SU-DHL-6 (cell line): Measurements from ENCODE around the gene MCU.

Experiments
- H2AFZ ChIP-seq: fragments of 200-600 bp; sonication (generic); 2 replicates; pipeline ENCODE4 v1.6.1; 2014; ENCODE audit warnings: low read depth, mild to moderate bottlenecking, moderate library complexity, mixed read lengths, antibody characterized with exemption, low read length; ENCODE audit not compliant: severe bottlenecking
- H3F3A ChIP-seq: fragments of 200-600 bp; shearing (Covaris generic); 2 replicates; pipeline ENCODE4 v1.6.0; 2016; ENCODE audit warnings: antibody characterized with exemption, mild to moderate bottlenecking; ENCODE audit not compliant: insufficient read depth
- H3K27ac ChIP-seq: fragments of 200-600 bp; sonication (generic); 2 replicates; pipeline ENCODE4 v1.5.1; 2016; ENCODE audit warnings: low read depth, mild to moderate bottlenecking, low read length, moderate library complexity, mixed read lengths
- H3K27me3 ChIP-seq: fragments of 200-600 bp; sonication (generic), shearing (Covaris generic); 2 replicates; pipeline ENCODE4 v1.6.0; 2014; ENCODE audit warnings: mild to moderate bottlenecking, low read length
- H3K36me3 ChIP-seq: fragments of 200-600 bp; sonication (generic); 2 replicates; pipeline ENCODE4 v1.6.1; 2014; ENCODE audit warnings: mild to moderate bottlenecking, low read length, mixed read lengths
- H3K4me2 ChIP-seq: fragments of 300-600, 200-600 bp; shearing (Covaris generic), sonication (generic); 2 replicates; pipeline ENCODE4 v1.6.0; 2014; ENCODE audit warnings: low read length, low read depth, mild to moderate bottlenecking; ENCODE audit not compliant: poor library complexity, severe bottlenecking
- H3K4me3 ChIP-seq: fragments of 200-600 bp; sonication (generic); 2 replicates; pipeline ENCODE4 v1.5.1; 2014; ENCODE audit warnings: antibody characterized with exemption, low read length, mild to moderate bottlenecking, mixed read lengths; ENCODE audit not compliant: insufficient read depth, poor library complexity, severe bottlenecking
- H3K79me2 ChIP-seq: fragments of 200-600 bp; sonication (generic); 2 replicates; pipeline ENCODE4 v1.6.1; 2014; ENCODE audit warnings: mild to moderate bottlenecking, low read length, moderate library complexity; ENCODE audit not compliant: insufficient read depth
- H3K9ac ChIP-seq: fragments of 200-600 bp; sonication (generic); 2 replicates; pipeline ENCODE4 v1.7.0; 2014; ENCODE audit warnings: mild to moderate bottlenecking, low read length
- H3K9me2 ChIP-seq: fragments of 200-600 bp; sonication (generic); replicated peaks from 2 replicates; pipeline ENCODE4 v1.6.1; 2014; ENCODE audit warnings: low read length; ENCODE audit not compliant: insufficient read depth
- H3K9me3 ChIP-seq: fragments of 200-600 bp; sonication (generic); 2 replicates; pipeline ENCODE4 v1.6.1; 2014; ENCODE audit warnings: low read length, mixed read lengths; ENCODE audit not compliant: insufficient read depth
- H4K20me1 ChIP-seq: fragments of 200-600 bp; sonication (generic); 2 replicates; pipeline ENCODE4 v1.6.1; 2014; ENCODE audit warnings: low read depth, mild to moderate bottlenecking, antibody characterized with exemption, low read length, moderate library complexity, mixed read lengths
- EZH2phosphoT487 ChIP-seq: fragments of 200-600 bp; sonication (generic), shearing (Covaris generic); conservative IDR thresholded peaks from 2 replicates; pipeline ENCODE4 v1.6.1; 2018; ENCODE audit warnings: mild to moderate bottlenecking, antibody characterized with exemption, low read length, moderate library complexity, mixed read lengths
- TF ChIP-seq, protein P1 (sequence below): fragments of 200-600 bp; sonication (generic); IDR thresholded peaks from one replicate; pipeline ENCODE4 v1.5.1; 2017; ENCODE audit warnings: antibody characterized with exemption, mild to moderate bottlenecking, low read length, moderate library complexity; ENCODE audit not compliant: insufficient read depth, poor library complexity, severe bottlenecking

MCU gene

GRCh38 chr10:72720814-72721660, 29.1 kb downstream of the MCU start:
- no peak overlapping the region for H3K4me3 ChIP-seq
- H3K9me2 ChIP-seq: no peaks in the 10 kb centered on the region
- no peaks in the 10 kb centered on the region for H3F3A ChIP-seq
- H3K9ac ChIP-seq: no peak overlapping the region
- H3K4me2 ChIP-seq: no peak overlapping the region
- H4K20me1 ChIP-seq: no peaks in the 10 kb centered on the region
- H2AFZ ChIP-seq: no peak overlapping the region
- H3K79me2 ChIP-seq: no peaks in the 10 kb centered on the region
- no peaks in the 10 kb centered on the region for H3K27me3 ChIP-seq
- TF ChIP-seq, protein P1, sequence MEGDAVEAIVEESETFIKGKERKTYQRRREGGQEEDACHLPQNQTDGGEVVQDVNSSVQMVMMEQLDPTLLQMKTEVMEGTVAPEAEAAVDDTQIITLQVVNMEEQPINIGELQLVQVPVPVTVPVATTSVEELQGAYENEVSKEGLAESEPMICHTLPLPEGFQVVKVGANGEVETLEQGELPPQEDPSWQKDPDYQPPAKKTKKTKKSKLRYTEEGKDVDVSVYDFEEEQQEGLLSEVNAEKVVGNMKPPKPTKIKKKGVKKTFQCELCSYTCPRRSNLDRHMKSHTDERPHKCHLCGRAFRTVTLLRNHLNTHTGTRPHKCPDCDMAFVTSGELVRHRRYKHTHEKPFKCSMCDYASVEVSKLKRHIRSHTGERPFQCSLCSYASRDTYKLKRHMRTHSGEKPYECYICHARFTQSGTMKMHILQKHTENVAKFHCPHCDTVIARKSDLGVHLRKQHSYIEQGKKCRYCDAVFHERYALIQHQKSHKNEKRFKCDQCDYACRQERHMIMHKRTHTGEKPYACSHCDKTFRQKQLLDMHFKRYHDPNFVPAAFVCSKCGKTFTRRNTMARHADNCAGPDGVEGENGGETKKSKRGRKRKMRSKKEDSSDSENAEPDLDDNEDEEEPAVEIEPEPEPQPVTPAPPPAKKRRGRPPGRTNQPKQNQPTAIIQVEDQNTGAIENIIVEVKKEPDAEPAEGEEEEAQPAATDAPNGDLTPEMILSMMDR: no peak
- no peak for TF ChIP-seq EZH2phosphoT487
- H3K36me3 ChIP-seq: no peaks in the 10 kb centered on the region
- H3K27ac ChIP-seq: no peak overlapping the region
- H3K9me3 ChIP-seq: no peaks in the 10 kb centered on the region

- Histone ChIP-seq H3K36me3 (no peaks in the 10 kb centered on the region), H3K27ac (no peak overlapping the region), H3F3A (no peaks in the 10 kb centered on the region), H3K4me3 (no peak overlapping the region), H3K9me2 (no peaks in the 10 kb centered on the region), H3K9me3 (no peaks in the 10 kb centered on the region), H3K27me3 (no peaks in the 10 kb centered on the region), H3K4me2 (no peak overlapping the region), H3K9ac (no peak overlapping the region), H3K79me2 (no peaks in the 10 kb centered on the region), H2AFZ (no peak overlapping the region), H4K20me1 (no peaks in the 10 kb centered on the region)
- TF ChIP-seq, protein P1: no peak
- no peak for TF ChIP-seq EZH2phosphoT487
Observed at GRCh38 chr10:72727130-72727529, 35.2 kb downstream of the MCU start.

- no peaks in the 10 kb centered on the region for H3K36me3 ChIP-seq
- no peak overlapping the region for H3K4me3 ChIP-seq
- TF ChIP-seq, protein P1: no peak
- TF ChIP-seq EZH2phosphoT487: no peak
- H3K27ac ChIP-seq: no peak overlapping the region
- no peaks in the 10 kb centered on the region for H3F3A ChIP-seq
- no peaks in the 10 kb centered on the region for H3K27me3 ChIP-seq
- no peaks in the 10 kb centered on the region for H3K9me2 ChIP-seq
- H3K9me3 ChIP-seq: no peaks in the 10 kb centered on the region
- no peak overlapping the region for H3K4me2 ChIP-seq
- no peaks in the 10 kb centered on the region for H3K79me2 ChIP-seq
- no peak overlapping the region for H2AFZ ChIP-seq
- H3K9ac ChIP-seq: no peak overlapping the region
- H4K20me1 ChIP-seq: no peaks in the 10 kb centered on the region
Observed at GRCh38 chr10:72728462-72728861, 36.5 kb downstream of the MCU start.
